ENCODE data around the gene KANSL3. TPM values are rescaled to one million over a fixed set of nuclear protein-coding genes. Genes with fewer than 3 reads are reported as not detected.

Gene KANSL3
- total RNA-seq, 4 donors from 2014 or later, result 20.1 to 39.6 (median 36.0) TPM

GRCh38 chr2:96551605-96552314 is 86.4 kb downstream of the KANSL3 start:
- intact Hi-C loops (cut with DNase I; ENCODE audit: low total_unique reads), result no loop called here
- no peak for TF ChIP-seq POLR2A (IDR thresholded peaks at IDR 0.05)
- TF ChIP-seq, protein P1, sequence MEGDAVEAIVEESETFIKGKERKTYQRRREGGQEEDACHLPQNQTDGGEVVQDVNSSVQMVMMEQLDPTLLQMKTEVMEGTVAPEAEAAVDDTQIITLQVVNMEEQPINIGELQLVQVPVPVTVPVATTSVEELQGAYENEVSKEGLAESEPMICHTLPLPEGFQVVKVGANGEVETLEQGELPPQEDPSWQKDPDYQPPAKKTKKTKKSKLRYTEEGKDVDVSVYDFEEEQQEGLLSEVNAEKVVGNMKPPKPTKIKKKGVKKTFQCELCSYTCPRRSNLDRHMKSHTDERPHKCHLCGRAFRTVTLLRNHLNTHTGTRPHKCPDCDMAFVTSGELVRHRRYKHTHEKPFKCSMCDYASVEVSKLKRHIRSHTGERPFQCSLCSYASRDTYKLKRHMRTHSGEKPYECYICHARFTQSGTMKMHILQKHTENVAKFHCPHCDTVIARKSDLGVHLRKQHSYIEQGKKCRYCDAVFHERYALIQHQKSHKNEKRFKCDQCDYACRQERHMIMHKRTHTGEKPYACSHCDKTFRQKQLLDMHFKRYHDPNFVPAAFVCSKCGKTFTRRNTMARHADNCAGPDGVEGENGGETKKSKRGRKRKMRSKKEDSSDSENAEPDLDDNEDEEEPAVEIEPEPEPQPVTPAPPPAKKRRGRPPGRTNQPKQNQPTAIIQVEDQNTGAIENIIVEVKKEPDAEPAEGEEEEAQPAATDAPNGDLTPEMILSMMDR (IDR thresholded peaks at IDR 0.05), result no peak
- WGBS, 2 donors, result 92 to 94% methylated on average over 24 to 25 of the region's 25 CpGs
- H3K4me3 ChIP-seq (ENCODE audit: low read depth, poor library complexity, severe bottlenecking), result no peak overlapping the region
- DNase-seq (ENCODE audit: low spot score in 2 of 2), result peak in 1 of 2 donors; percentile 83

GRCh38 chr2:96550787-96551604 is 87.1 kb downstream of the KANSL3 start:
- WGBS, 2 donors, result 91 to 98% methylated on average over 8 to 10 of the region's 14 CpGs
- no peak overlapping the region for H3K4me3 ChIP-seq (ENCODE audit: low read depth, poor library complexity, severe bottlenecking)
- intact Hi-C loops (cut with DNase I; ENCODE audit: low total_unique reads), result no loop called here
- TF ChIP-seq, protein P1 (IDR thresholded peaks at IDR 0.05), result no peak
- TF ChIP-seq POLR2A (IDR thresholded peaks at IDR 0.05), result no peak
- peak in 1 of 2 donors; percentile 64 for DNase-seq (ENCODE audit: low spot score in 2 of 2)

DNA sequence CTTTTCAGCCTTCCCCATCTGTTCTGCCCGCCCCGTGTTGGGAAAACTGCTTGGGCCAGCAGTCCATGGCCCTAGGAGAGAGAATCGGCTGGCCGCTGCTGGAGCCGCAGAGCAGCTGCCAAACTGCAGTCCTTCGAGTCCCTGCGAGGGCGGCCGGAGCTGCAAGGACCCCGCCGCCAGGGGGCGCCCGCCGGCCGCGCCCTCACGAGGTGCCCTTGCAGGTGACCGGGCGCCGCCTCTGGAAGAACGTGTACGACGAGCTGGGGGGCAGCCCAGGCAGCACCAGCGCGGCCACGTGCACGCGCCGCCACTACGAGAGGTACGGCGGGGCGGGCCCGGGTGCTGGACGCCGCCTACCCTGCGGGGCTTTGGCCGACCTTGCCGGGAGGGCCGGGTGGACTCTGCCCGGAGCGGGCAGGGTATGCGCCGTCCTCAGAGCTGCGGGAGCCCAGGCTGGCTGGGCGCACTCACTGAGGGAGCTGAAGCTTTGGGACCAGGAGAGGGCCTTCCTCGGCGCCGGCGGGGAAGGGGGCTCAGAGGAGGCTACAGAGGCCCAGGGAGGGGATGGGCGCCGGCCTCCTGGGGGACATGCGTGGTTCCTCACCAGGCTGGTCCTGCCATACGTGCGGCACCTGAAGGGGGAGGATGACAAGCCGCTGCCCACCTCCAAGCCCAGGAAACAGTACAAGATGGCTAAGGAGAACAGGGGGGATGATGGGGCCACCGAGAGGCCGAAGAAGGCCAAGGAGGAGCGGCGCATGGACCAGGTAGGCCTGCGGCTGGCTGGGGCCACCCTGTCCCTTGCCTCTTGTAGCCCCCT is 87.9 kb downstream of the KANSL3 start:
- peak in 1 of 2 donors; percentile 74 for DNase-seq (ENCODE audit: low spot score in 2 of 2)
- no peak overlapping the region for H3K4me3 ChIP-seq (ENCODE audit: low read depth, poor library complexity, severe bottlenecking)
- TF ChIP-seq, protein P1 (IDR thresholded peaks at IDR 0.05), result no peak
- no peak for TF ChIP-seq POLR2A (IDR thresholded peaks at IDR 0.05)
- intact Hi-C loops (cut with DNase I; ENCODE audit: low total_unique reads), result no loop called here
- 78 to 86% methylated on average over 54 to 56 of the region's 61 CpGs for WGBS, 2 donors

DNA sequence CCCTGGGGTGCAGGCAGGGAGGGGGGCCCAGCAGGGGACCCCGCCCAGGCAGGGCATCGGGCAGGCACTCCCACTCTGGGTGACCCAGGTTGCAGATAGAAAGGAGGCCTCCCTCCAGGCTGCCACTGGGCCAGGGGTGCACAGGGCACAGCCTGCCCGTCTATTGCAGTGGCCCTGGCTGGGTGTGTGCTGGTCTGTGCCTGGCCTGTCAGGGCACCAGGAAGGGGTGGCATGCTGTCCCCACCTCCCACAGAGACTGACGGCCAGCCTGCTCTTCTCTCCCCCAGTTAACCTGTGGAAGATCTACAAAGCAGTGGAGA is 88.7 kb downstream of the KANSL3 start:
- intact Hi-C loops (cut with DNase I; ENCODE audit: low total_unique reads), result no loop called here
- no peak overlapping the region for H3K4me3 ChIP-seq (ENCODE audit: low read depth, poor library complexity, severe bottlenecking)
- TF ChIP-seq POLR2A (IDR thresholded peaks at IDR 0.05), result no peak
- TF ChIP-seq, protein P1 (IDR thresholded peaks at IDR 0.05), result no peak
- WGBS, 2 donors, result 91 to 100% methylated on average over 2 to 4 of the region's 4 CpGs
- peak in 1 of 2 donors; percentile 68 for DNase-seq (ENCODE audit: low spot score in 2 of 2)

- TF ChIP-seq POLR2A (IDR thresholded peaks at IDR 0.05), result no peak
- TF ChIP-seq, protein P1 (IDR thresholded peaks at IDR 0.05), result no peak
- DNase-seq (ENCODE audit: low spot score in 2 of 2), result no peak
- 87 to 91% methylated on average over 19 to 24 of the region's 24 CpGs for WGBS, 2 donors
- intact Hi-C loops (cut with DNase I; ENCODE audit: low total_unique reads), result no loop called here
- H3K4me3 ChIP-seq (ENCODE audit: low read depth, poor library complexity, severe bottlenecking), result no peak overlapping the region
These were observed 89.3 kb downstream of the KANSL3 start for GRCh38 chr2:96548558-96549465.
